ENCODE measurements around the gene MYL4. TPM values are rescaled to one million over a fixed set of nuclear protein-coding genes. Genes with fewer than 3 reads are reported as not detected.
A peak's percentile ranks its signal among the peaks of the same experiment; 100 is the strongest.
"Not testable (repeated sequence)": the region's sequence is repeated elsewhere in the genome, so short reads cannot be mapped to it uniquely, and the experiment has no call there.

The MYL4 gene
- total RNA-seq, 1 donor from 2014 or later = 0.15 TPM

DNA sequence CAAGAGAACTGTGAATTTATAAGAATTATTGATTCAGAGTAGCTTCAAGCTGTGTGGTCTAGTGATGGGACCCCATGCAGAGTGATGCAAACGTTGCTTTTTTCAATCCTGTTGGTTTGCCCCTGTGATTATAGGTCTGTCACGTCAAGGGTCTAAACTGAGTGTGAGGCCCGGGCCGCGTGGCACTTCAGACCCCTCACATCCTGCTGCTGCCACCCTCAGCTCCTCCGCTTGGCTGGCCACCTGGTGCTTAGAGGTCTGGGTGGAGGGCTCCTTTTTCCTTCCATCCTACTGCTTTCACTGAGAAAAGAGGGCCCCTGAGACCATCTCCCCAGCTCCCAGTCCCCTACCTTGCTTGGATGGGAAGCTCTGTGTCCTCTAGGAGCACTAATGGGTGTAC lies 12.0 kb downstream of the MYL4 start:
- DNase-seq (ENCODE audit: low read depth) = no peak

DNA sequence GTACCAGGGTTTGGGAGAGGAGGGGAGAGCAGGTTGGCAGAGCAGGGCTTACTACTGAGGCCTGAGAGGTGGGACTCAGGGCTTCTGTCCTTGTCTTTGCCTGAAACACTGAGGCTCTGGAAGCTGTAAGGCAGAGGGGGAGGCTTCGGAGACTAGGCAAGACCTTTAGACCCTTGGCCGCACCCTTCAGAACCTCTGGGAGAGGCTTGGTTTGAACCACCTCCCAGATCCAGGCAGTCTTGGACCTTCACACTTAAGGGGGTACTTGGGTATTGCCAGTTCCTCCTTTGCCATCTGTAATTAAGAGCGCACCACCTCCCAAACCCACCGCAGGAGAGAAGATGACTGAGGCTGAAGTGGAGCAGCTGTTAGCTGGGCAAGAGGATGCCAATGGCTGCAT lies 12.9 kb downstream of the MYL4 start:
- DNase-seq (ENCODE audit: low read depth) = no peak

DNA sequence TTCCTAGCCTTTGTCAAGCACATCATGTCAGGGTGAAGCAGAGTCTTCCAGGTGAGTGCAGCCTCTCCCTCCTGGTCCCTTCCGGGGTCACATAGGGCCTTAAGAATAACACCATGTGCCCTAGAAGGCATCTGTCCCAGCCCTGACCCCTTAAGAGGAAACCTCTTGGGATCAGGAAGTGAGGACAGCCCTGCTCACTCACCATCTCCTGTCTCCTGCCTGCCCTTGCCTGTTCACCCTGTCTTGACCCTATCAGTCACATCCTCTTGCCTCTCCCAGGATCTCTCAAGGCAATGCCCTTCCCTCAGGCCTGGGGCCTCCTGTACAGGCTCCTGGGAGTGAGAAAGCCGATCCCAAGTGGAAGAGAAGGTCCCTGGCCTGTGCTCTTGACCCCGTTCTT lies 13.9 kb downstream of the MYL4 start:
- DNase-seq (ENCODE audit: low read depth) = no peak

DNA sequence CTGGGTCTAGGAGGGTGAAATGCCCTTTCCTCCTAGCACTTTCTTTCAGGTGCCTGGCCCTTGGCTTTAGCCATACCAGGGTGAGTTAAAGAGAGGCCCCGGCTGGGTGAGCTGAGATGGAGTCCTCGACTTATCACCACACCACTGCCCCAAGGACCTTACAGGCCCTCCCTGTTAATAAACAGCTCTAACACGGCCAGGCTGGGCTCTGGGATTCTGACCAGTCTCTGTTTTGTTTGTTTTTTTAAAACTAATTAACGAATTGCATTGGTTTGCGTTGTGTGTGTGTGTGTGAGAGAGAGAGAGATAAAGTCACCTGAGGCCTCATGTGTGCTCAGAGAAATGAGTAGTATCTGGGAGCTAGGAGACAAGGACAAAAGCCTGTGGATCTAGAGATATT lies 14.3 kb downstream of the MYL4 start:
- peak; percentile 54 for DNase-seq (ENCODE audit: low read depth)

DNA sequence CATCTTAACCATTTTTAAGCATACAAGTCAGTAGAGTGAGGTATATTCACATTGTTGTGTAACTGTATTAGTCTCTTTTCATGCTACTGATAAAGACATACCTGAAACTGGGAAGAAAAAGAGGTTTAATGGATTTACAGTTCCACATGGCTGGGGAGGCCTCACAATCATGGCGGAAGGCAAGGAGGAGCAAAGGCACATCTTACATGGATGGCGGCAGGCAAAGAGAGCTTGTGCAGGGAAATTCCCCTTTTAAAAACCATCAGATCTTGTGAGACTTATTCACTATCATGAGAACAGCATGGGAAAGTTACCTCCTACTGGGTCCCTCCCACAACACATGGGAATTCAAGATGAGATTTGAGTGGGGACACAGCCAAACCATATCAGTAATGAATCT lies 14.9 kb downstream of the MYL4 start:
- not testable (repeated sequence) for DNase-seq (ENCODE audit: low read depth)

DNA sequence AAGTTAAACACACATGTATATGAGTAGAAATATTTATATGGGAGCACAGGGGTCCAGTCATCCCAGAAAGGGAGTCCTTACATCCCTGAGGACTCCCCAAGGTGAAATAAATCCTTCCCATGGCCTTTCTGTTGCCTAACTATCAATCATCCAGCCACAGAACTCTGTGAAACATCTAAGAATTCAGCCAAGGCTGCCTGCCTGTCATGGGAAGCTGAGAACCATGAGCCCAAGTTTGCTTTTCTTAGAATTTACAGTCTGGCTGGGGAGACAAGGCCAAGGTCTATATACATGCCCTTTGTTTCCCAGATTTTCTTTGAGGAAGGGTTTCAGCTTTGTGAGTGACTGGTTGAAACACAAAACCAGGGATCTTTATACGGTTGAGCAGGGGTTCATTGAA lies 15.8 kb downstream of the MYL4 start:
- peak; percentile 58 for DNase-seq (ENCODE audit: low read depth)

DNA sequence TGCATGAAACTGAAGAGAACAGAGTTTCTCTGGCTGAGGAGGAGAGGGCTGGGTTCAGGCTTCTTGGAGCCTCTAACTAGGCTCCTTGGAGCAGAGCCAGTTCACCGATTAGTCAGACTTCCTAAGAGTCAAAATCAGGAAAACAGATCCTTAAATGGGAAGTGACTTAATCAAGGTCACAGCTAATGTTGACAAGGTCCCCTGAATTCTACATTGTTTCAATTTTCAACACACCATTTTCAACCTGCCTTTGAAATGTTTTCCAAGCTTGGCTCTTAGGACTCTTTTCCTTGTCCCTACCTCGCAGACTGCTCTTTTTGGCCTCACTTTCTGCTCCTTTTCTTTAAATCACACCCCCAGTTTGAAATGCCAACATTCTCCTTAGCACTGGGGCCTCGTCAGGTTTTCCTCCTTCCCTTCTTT lies 16.3 kb downstream of the MYL4 start:
- peak; percentile 99 for DNase-seq (ENCODE audit: low read depth)

DNA sequence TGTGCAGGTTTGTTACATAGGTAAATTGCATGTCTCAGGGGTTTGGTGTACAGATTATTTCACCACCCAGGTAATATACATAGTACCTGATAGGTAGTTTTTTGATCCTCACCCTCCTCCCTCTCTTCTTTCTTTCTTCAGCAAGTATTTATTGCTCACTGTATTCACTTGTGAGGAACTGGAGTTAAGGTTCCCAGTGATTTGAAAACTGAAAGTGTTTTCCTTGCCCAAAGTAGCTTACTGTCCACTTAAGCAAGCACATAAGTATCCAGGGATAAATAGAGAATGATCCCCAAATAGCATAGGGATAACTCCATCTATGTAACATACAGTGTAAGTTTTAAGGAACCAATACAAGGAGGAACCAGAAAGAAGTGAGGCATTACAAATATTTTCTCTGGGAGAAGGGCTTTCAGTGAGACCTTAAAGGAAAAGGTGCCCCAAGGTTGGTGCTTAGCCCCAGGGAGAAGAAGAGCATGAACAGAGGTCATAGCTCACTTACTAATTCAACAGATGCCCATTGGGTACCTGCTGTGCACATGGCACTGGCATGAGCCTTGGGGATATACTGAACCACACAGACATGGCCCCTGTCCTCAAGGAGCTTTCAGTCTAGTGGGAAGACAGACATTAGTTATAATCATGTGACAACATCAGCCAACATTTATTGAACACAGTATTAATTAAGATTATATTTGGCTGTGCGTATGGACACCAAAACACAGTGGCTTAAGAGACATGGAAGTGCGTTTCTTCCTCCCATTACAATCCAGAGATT lies 17.0 kb downstream of the MYL4 start:
- peak; percentile 54 for DNase-seq (ENCODE audit: low read depth)

DNA sequence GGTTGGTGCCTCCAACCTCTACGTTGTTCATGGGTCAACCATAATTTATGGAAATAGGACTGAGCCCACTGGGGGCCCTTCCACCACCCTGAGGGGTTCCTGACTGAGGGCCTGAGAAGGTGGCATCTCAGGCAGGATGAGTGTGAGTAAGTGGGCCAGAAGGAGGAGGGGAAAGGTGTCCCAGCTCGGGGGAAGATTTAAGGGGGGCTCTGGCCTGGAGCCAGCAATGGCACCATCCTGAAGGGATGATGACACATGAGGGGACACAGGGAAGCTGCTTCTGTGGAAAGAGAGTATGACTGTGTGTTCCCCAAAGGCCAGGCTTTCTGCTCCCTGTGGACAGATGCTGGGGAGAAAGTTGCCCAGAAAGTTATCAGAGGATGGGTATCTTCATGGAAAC lies 18.7 kb downstream of the MYL4 start:
- DNase-seq (ENCODE audit: low read depth) = no peak

DNA sequence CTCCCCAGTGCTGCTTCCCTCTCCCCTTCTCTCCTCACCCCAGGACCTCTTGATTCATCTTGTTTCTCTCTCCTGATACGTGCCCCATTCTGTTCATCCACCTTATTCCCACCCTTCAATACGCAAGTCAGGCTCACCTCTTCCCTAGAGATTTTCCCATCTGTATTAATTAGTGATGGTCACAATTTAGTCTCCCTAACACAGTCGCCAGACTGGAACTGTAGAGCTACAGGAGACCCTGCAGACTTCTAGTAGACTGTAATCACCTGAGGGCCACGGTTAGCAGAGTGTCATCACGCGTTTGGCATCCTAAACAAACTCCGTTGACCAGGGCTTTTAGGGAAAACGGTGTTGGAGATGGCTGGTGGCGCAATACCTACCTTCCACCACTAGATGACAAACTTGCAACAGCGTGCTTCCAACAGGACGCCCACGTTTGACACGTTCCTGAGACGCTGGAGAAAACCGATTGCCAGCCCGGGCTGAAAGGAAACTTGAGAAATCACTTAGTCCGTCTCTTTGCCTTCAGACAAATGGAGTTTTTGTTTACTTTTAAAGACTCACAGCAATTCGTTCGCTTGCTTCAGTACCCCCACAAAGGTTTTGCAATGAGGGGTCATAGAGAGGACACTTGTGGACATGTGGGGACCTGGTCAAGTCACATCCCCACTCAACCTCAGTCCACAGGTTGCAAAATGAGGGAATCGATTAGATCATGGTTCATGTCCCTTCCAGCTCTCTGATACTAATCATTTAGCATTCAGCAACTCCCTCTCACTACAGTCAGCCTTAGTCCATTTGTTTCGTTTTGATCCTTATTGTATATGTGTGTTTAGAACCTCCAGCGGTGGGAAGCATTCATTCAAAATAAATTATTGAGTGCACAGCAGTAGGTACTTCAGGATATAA lies 20.6 kb downstream of the MYL4 start:
- peak; percentile 96 for DNase-seq (ENCODE audit: low read depth)

DNA sequence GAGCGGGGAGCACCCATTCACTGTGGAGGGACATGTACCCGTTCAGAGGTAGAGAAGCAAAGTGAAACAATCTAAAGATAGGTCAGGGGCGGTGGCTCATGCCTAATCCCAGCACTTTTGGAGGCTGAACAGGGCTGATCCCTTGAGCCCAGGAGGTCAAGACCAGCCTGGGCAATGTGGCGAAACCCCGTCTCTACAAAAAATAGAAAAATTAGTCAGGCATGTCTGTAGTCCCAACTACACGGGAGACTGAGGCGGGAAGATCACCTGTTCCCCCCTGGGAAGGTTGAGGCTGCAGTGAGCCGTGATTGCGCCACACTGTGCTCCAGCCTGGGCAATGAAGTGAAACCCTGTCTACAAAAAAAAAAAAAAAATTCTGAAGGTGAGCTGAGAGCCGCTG lies 21.7 kb downstream of the MYL4 start:
- DNase-seq (ENCODE audit: low read depth) = peak; percentile 92

DNA sequence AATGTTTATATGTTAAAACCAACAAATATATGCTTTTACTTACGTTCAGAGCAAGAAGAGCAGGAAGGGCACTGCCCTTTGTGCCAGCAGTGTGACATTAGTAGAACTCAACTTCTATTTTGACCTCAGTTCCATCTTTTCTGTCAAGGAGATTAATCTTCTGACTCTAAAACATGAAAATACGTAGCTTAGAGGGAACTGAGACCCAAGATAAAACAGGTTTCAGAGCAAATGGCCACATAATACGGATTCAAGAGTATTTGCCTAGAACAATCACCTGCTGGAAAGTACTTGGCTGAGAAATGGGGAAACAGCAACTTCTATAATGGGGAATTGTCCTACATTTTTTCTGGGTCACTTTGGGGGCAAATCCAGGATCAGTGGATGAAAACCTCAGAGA lies 22.2 kb downstream of the MYL4 start:
- no peak for DNase-seq (ENCODE audit: low read depth)

DNA sequence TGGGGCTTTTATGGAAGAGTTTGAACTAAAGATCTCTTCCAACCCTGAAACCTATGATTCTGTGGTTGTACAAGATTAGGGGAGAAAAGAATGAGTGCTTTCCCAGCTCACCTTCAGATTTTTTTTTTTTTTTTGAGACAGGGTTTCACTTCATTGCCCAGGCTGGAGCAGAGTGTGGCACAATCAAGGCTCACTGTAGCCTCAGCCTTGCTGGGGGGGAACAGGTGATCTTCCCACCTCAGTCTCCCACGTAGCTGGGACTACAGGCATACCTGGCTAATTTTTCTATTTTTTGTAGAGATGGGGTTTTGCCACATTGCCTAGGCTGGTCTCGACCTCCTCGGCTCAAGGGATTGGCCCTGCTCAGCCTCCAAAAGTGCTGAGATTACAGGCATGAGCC lies 22.7 kb downstream of the MYL4 start:
- no peak for DNase-seq (ENCODE audit: low read depth)

DNA sequence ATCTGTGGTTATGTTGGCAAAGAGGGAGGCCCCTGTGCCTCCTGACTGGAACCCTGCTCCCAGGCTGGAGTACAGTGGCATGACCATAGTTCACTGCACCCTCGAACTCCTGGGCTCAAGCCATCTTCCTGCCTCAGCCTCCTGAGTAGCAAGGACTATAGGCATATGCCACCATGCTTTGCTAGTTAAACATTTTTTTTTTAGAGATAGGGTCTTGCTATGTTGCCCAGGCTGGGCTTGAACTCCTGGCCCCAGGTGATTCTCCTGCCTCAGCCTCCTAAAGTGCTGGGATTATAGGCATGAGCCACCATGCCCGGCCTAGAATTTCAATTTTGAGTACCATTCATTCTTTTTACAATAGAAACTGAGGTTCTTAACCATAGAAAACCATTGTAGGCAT lies 23.3 kb downstream of the MYL4 start:
- DNase-seq (ENCODE audit: low read depth) = no peak

DNA sequence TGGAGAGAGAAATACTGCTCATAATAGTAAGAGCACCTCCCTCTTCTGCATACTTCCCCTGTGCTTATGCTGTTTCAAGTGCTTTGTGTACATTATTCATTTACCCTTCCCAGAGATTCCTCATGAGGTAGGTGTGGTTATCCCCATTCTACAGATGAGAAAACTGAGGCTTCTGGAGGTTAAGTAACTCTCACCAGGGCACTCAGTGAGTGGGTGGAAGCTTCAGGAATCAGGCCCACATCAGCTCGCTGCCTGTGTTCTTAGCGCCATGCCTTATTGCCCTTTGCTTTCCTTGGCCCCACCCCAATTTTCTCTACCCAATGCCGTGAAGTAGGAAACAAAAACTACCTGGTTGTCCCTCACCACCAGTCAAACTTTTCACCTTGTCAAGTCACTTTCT lies 26.4 kb downstream of the MYL4 start:
- DNase-seq (ENCODE audit: low read depth) = no peak

DNA sequence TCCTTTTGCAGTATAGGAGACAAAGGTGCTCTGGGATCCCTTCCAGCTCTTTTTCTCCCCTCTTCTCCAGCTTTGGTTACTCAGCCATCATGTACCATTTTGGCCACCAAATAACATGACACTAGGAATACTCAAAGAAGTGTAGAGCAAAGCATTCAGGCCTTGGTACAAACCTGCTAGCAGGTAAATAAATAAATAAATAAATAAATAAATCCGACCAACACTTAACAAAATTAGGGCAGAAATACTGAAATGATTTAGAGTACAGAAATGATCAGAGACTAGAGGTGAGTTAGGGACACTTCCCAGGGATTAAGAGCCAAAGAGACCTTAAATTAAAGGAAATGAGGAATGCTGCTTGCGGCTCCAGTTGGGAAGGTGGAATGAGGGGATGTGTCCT lies 26.8 kb downstream of the MYL4 start:
- DNase-seq (ENCODE audit: low read depth) = no peak

DNA sequence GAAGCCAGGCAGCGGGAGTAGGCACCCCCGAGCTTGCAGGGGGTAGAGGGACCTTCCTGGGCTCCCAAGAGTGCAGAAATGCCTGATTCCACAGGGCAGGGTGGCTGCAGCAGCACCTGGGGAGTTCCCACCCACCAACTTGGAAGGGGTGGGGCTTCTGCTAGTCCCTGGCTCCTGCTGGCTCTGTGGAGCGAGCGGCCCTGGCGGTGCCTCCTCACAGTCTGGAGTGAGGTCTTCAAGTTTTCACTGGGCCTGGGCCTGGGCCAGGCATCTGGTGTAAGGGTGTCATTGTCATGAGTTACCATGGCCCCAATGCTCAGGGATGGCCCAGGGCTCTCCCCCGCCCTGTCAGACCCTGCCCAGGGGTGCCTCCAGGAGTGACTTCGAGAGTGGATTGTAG lies 28.7 kb downstream of the MYL4 start:
- DNase-seq (ENCODE audit: low read depth) = no peak

DNA sequence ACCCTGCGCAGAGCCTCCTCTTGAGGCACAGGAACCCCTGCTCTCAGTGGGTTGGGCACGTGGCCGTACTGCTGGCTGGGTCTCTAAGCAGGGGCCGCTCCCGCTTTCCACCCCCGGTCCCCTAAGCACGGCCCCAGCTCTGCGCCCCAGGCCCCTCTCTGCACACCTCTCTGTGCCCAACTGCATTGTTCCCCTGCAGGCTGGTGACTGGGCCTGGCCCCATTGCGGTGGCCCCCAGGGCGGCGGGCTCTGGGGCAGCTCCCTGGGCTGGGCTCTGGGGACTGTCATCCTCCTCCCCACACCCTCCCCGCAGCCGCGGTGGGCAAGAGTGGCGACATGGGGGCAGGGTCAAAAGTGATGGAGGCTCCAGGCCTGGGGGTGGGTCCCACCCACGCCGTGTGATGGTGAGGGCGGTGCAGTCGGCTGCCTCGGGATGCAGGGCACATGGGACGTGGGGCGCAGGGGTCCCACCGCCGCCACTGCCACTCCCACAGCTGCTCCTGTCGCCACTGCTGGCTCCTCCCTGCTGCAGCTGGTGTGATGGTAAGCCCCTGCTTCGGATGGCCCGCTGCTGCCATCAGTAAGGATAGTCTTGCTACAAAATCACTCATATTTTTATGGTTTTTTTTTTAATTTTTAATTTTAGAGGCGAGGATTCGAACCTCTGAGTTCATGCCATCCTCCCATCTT lies 29.3 kb downstream of the MYL4 start:
- DNase-seq (ENCODE audit: low read depth) = no peak

DNA sequence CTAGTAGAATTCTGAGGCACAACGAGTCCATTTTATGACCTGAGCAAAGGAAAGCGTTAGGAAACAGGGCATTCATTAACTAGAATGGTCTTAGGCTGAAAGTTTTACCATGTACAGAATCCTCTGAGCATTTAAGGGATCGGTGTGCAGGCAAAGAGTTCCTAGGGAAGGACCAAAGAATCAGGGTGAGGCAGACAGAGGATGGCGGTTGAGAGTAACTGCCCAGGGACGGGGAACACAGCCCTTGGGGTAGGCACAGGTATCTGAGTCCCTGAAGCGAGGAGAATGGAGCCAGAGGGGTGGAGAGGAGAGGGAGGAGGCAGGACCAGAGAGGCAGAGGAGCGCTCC lies 30.4 kb downstream of the MYL4 start:
- peak; percentile 81 for DNase-seq (ENCODE audit: low read depth)

DNA sequence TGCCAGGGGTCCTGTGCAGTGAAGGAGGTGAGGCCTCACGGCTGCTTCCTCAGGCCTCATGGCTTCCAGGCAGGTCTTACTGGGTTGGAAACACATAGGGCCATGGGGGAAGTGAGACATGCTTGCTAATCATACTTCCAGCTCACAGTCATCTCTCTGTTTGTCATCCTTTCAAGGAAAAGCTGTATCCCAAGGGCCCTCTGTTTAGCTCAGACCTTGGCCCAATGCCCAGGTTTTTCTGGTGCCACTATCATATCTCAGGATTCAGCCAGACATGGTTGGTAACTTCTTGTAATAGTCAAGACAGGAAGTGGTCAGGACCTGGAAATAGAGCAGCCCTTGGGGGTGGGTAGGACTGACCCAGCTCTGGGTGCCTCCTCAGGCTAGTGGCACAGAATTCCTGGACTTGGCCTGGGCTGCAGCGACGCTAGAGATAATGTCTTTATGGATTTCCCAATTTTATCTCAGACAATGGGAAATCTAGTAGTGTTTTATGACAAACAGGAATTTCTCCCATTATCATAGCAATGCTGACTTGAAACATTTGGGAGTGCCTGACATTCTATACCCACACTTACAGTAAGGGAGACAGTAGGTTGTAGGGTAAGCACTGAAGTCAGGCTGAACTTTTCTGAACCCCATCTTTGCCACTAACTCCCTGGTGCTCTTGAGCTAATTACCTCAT lies 31.0 kb downstream of the MYL4 start:
- peak; percentile 100 for DNase-seq (ENCODE audit: low read depth)

DNA sequence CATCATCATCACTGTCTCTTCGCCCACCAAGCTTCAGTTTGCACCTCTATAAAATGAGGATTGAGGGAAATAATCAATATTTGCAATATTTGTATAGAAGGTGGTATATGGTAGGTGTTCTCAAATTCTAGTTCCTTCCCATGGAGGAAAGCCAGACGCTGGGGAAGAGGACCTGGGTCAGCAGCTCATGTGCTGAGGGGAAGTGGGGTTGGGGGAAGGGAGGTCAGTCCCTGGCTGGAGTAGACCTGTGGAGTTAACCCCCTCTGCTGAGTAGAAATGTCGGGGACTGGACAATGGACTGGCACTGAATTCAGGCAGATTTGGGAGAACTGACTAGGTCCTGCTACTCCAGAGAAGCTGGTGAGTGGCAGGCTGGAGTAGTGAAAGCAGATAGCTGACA lies 31.7 kb downstream of the MYL4 start:
- no peak for DNase-seq (ENCODE audit: low read depth)

DNA sequence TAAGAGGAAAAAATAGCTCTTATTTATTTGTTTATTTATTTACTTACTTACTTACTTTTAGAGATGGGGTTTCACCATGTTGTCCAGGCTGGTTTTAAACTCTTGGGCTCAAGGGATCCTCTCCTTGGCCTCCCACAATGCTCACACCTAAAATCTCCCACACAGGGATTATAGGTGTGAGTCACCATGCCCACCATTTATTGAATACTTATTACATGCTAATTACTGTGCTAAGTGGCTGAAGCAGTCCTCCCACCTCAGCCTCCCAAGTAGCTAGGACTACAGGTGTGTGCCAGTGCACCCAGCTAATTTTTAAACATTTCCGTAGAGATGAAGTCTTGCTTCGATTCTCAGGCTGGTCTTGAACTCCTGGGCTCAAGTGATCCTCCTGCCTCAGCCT lies 33.5 kb downstream of the MYL4 start:
- DNase-seq (ENCODE audit: low read depth) = no peak

Measured in renal cortical epithelial cell (primary cell).